IMR-90 (cell line): Measurements from ENCODE around the gene NFE2L2. TPM values are rescaled to one million over a fixed set of nuclear protein-coding genes. Genes with fewer than 3 reads are reported as not detected.

Experiments
- ATAC-seq: fragments of 200-7000 bp; cut with Tn5 transposase; 2 replicates; pipeline ENCODE4 v1.9.1; 2020; ENCODE audit warnings: low read depth, mild to moderate bottlenecking, moderate library complexity
- BruUV-seq: library from RNA; stranded (reverse); fragments of 400-500 nt; replicated peaks from 2 replicates; lab custom pipeline; 2021; lab: Mats Ljungman, UMichigan
- CTCF ChIA-PET: fragments of 300-600 bp; formaldehyde crosslinking; extraction: SDS; loops from one replicate; lab custom pipeline; 2021; ENCODE audit warnings: antibody characterized with exemption; lab: Yijun Ruan, JAX
- POLR2A ChIA-PET: fragments of 300-600 bp; sonication (Branson Sonifier 250); formaldehyde crosslinking; loops from one replicate; lab custom pipeline; 2022; ENCODE audit warnings: antibody characterized with exemption; ENCODE audit not compliant: unreplicated experiment; lab: Charles Lee
- DNase-seq: peaks from one replicate; pipeline ENCODE4 v3.0.0; 2013
- H2AFZ ChIP-seq: replicated peaks from 2 replicates; pipeline ENCODE3; 2013; ENCODE audit warnings: low read length, mild to moderate bottlenecking; ENCODE audit not compliant: poor library complexity
- H2AK5ac ChIP-seq: 2 replicates; pipeline ENCODE4 v1.6.1; 2013; ENCODE audit warnings: low read depth, low read length, inconsistent platforms
- H2AK9ac ChIP-seq: replicated peaks from 2 replicates; pipeline ENCODE3; 2013; ENCODE audit warnings: mild to moderate bottlenecking, low read depth, low read length, moderate library complexity; ENCODE audit not compliant: poor library complexity
- H2BK120ac ChIP-seq: 2 replicates; pipeline ENCODE4 v1.6.1; 2013; ENCODE audit warnings: low read depth, low read length, inconsistent platforms
- H2BK15ac ChIP-seq: 3 replicates; pipeline ENCODE4 v1.6.1; 2013; ENCODE audit warnings: low read depth, low read length, inconsistent platforms
- H2BK20ac ChIP-seq: 2 replicates; pipeline ENCODE4 v1.6.1; 2013; ENCODE audit warnings: low read depth, mild to moderate bottlenecking, inconsistent platforms, low read length, moderate library complexity
- H2BK5ac ChIP-seq: 2 replicates; pipeline ENCODE4 v1.6.1; 2013; ENCODE audit warnings: mild to moderate bottlenecking, low read depth, low read length, inconsistent platforms; ENCODE audit not compliant: poor library complexity, severe bottlenecking
- H3K14ac ChIP-seq: replicated peaks from 2 replicates; pipeline ENCODE4 v1.6.1; 2013; ENCODE audit warnings: low read depth, low read length, inconsistent platforms
- H3K18ac ChIP-seq: 2 replicates; pipeline ENCODE4 v1.6.1; 2013; ENCODE audit warnings: low read depth, low read length, control low read depth
- H3K23ac ChIP-seq: 2 replicates; pipeline ENCODE4 v1.6.1; 2013; ENCODE audit warnings: low read depth, low read length, inconsistent platforms
- H3K27ac ChIP-seq: 2 replicates; pipeline ENCODE4 v1.5.1; 2013; ENCODE audit warnings: mild to moderate bottlenecking, control low read depth, low read length; ENCODE audit not compliant: insufficient read depth
- H3K27me3 ChIP-seq: 2 replicates; pipeline ENCODE4 v1.6.1; 2013; ENCODE audit warnings: low read length; ENCODE audit not compliant: control insufficient read depth, insufficient read depth
- H3K36me3 ChIP-seq: 2 replicates; pipeline ENCODE4 v1.6.1; 2013; ENCODE audit warnings: low read length, mixed read lengths; ENCODE audit not compliant: control insufficient read depth, insufficient read depth
- H3K4ac ChIP-seq: 2 replicates; pipeline ENCODE4 v1.6.1; 2013; ENCODE audit warnings: low read depth, low read length, inconsistent platforms
- H3K4me1 ChIP-seq: 2 replicates; pipeline ENCODE4 v1.6.1; 2013; ENCODE audit warnings: low read length, mixed read lengths; ENCODE audit not compliant: control insufficient read depth, insufficient read depth
- H3K4me2 ChIP-seq: 2 replicates; pipeline ENCODE4 v1.6.1; 2013; ENCODE audit warnings: low read depth, mild to moderate bottlenecking, control low read depth, low read length, moderate library complexity
- H3K4me3 ChIP-seq: 2 replicates; pipeline ENCODE4 v1.5.1; 2013; ENCODE audit warnings: low read depth, mild to moderate bottlenecking, control low read depth, low read length, moderate library complexity; ENCODE audit not compliant: insufficient read depth
- H3K56ac ChIP-seq: 2 replicates; pipeline ENCODE4 v1.6.1; 2013; ENCODE audit warnings: low read length, inconsistent platforms; ENCODE audit not compliant: insufficient read depth; ENCODE audit errors: extremely low read depth
- H3K79me1 ChIP-seq, 2 experiments: 2 replicates each; pipeline ENCODE4 v1.6.1; 2013; ENCODE audit warnings: low read length in 2 of 2, inconsistent platforms in 1 of 2, low read depth in 1 of 2
- H3K9ac ChIP-seq: 2 replicates; pipeline ENCODE4 v1.6.1; 2013; ENCODE audit warnings: low read depth, low read length, control low read depth
- H3K9me1 ChIP-seq: 2 replicates; pipeline ENCODE4 v1.6.1; 2013; ENCODE audit warnings: low read length, inconsistent platforms; ENCODE audit not compliant: insufficient read depth
- H3K9me3 ChIP-seq: 2 replicates; pipeline ENCODE4 v1.6.1; 2013; ENCODE audit warnings: low read length; ENCODE audit not compliant: control insufficient read depth, insufficient read depth
- H4K20me1 ChIP-seq: 2 replicates; pipeline ENCODE4 v1.6.1; 2013; ENCODE audit warnings: low read length, inconsistent platforms; ENCODE audit not compliant: insufficient read depth
- H4K5ac ChIP-seq: 2 replicates; pipeline ENCODE4 v1.6.1; 2013; ENCODE audit warnings: mild to moderate bottlenecking, low read depth, low read length, control low read depth
- H4K8ac ChIP-seq, 2 experiments: 2 replicates each; pipeline ENCODE4 v1.6.1; 2013; ENCODE audit warnings: low read depth in 2 of 2, low read length in 2 of 2, control low read depth in 1 of 2, inconsistent platforms in 1 of 2
- H4K91ac ChIP-seq: 2 replicates; pipeline ENCODE4 v1.6.1; 2013; ENCODE audit warnings: low read depth, low read length, inconsistent platforms; ENCODE audit not compliant: insufficient read depth
- BHLHE40 ChIP-seq: fragments of 150-350 bp; IDR thresholded peaks from 2 replicates; pipeline ENCODE4 v1.6.1; 2016; ENCODE audit warnings: mild to moderate bottlenecking, low read depth, low read length
- FOS ChIP-seq: fragments of 150-350 bp; IDR thresholded peaks from 2 replicates; pipeline ENCODE4 v1.6.1; 2016; ENCODE audit warnings: low read depth, low read length
- MAZ ChIP-seq: IDR thresholded peaks from 2 replicates; pipeline ENCODE4 v1.6.1; 2012; ENCODE audit warnings: low read depth, mild to moderate bottlenecking, low read length, improper control_type of control experiment, moderate library complexity, borderline replicate concordance
- MXI1 ChIP-seq: IDR thresholded peaks from 2 replicates; pipeline ENCODE4 v1.6.1; 2012; ENCODE audit warnings: low read depth, mild to moderate bottlenecking, low read length, moderate library complexity, borderline replicate concordance
- NFE2L2 ChIP-seq: fragments of 150-350 bp; IDR thresholded peaks from 2 replicates; pipeline ENCODE4 v1.6.1; 2016; ENCODE audit warnings: low read depth, mild to moderate bottlenecking, low read length
- POLR2A ChIP-seq: IDR thresholded peaks from 2 replicates; pipeline ENCODE4 v1.6.1; 2012; ENCODE audit warnings: mild to moderate bottlenecking, low read depth, low read length
- RAD21 ChIP-seq: IDR thresholded peaks from 2 replicates; pipeline ENCODE4 v1.6.1; 2012; ENCODE audit warnings: low read length, improper control_type of control experiment
- RFX5 ChIP-seq: IDR thresholded peaks from 2 replicates; pipeline ENCODE4 v1.8.0; 2012; ENCODE audit warnings: low read depth, mild to moderate bottlenecking, low read length, moderate library complexity
- SMC3 ChIP-seq: fragments of 150-350 bp; IDR thresholded peaks from 2 replicates; pipeline ENCODE4 v1.6.1; 2016; ENCODE audit warnings: low read depth, mild to moderate bottlenecking, antibody characterized with exemption, low read length, moderate library complexity
- USF2 ChIP-seq: fragments of 150-350 bp; IDR thresholded peaks from 2 replicates; pipeline ENCODE4 v1.6.1; 2017; ENCODE audit warnings: mild to moderate bottlenecking, antibody characterized with exemption, low read length, low read depth
- WGBS, 2 experiments: methylation state at CpG; one replicate each; pipeline versions ENCODE4 v1.1.5 to v1.1.7; 2013; ENCODE audit warnings: missing lambda C conversion rate in 2 of 2; ENCODE audit not compliant: insufficient read length in 1 of 2; ENCODE audit errors: extremely low coverage in 2 of 2; 5-methylcytosine and 5-hydroxymethylcytosine counted together
- dilution Hi-C: fragments of 300-500 bp; cut with HindIII; formaldehyde crosslinking; loops from one replicate; pipeline ENCODE4 v1.14.3; 2018; ENCODE audit warnings: low sequenced_read_pairs; ENCODE audit not compliant: unreplicated experiment
- in situ Hi-C: fragments of 300-500 bp; cut with MboI; formaldehyde crosslinking; loops from 3 replicates; pipeline ENCODE4 v1.14.3; 2019; ENCODE audit warnings: low sequenced_read_pairs, inconsistent platforms, mixed read lengths
- intact Hi-C: fragments of 100-400 bp; cut with micrococcal nuclease; formaldehyde crosslinking; loops from 2 replicates; pipeline ENCODE4 v1.10.0; 2022
- polyA plus RNA-seq, 3 experiments: library from polyadenylated mRNA; depleted of rRNA; stranded (reverse); fragments of >200 nt; gene quantifications; 2 replicates each; pipeline ENCODE4 v1.2.3, GENCODE V29; 2012; ENCODE audit warnings: low replicate concordance in 1 of 3
- total RNA-seq: library from RNA; depleted of rRNA; stranded (reverse); fragments of >200 nt; gene quantifications from 2 replicates; pipeline ENCODE4 v1.2.3, GENCODE V29; 2012

The NFE2L2 gene
- total and polyA plus RNA-seq, 2 of the 4 experiments (the other 2 are of a cell fraction), result 72.7 to 83.5 TPM

GRCh38 chr2:177212106-177212890 lies 52.2 kb downstream of the NFE2L2 start, which contains the start of gene HNRNPA3:
HNRNPA3 (plus strand) TSS chr2:177212794; CDS start chr2:177212800, 6 bp downstream.
- Histone ChIP-seq H2BK120ac (peak within 1 kb of the TSS; percentile 66), H3K18ac (peak within 1 kb of the TSS; percentile 71), H2BK20ac (0 out of 2 replicates have a peak within 1 kb of the TSS, but pooled peaks have one; percentile 27), H3K56ac (peak within 1 kb of the TSS; percentile 98), H3K27ac (peak within 1 kb of the TSS; percentile 94), H3K9me1 (no peaks in the 10 kb centered on the region), H3K4me2 (peak within 1 kb of the TSS; percentile 97), H2AK9ac (peak within 1 kb of the TSS; percentile 98), H3K23ac (peak within 1 kb of the TSS; percentile 94), H2BK15ac (peak within 1 kb of the TSS; percentile 21; the same call in 1 of the 3 replicates), H4K20me1 (peaks cover 38% of the 10 kb centered on the region), H4K91ac (peak within 1 kb of the TSS; percentile 94), H3K4ac (peak within 1 kb of the TSS; percentile 95), H3K36me3 (peaks cover 16% of the 10 kb centered on the region), H3K27me3 (no peaks in the 10 kb centered on the region), H2BK5ac (peak within 1 kb of the TSS; percentile 91), H3K4me3 (peak within 1 kb of the TSS; percentile 74), H4K5ac (peak within 1 kb of the TSS; percentile 92), H3K9ac (peak within 1 kb of the TSS; percentile 94), H3K9me3 (no peaks in the 10 kb centered on the region), H3K79me1 (peaks cover 12 to 24% of the 10 kb centered on the region in 2 experiments), H2AFZ (peak within 1 kb of the TSS; percentile 91), H3K4me1 (no peaks in the 10 kb centered on the region; the same call in none of the 2 replicates), H3K14ac (peak within 1 kb of the TSS; percentile 98), H2AK5ac (peak within 1 kb of the TSS; percentile 89), H4K8ac (peak within 1 kb of the TSS; percentile 96 to 97)
- peak; percentile 99 for DNase-seq
- CTCF ChIA-PET, result interaction anchor here (0.6 to 1.1 kb wide), 2 partner anchors 48 to 124 kb away, joined by 3 read pairs; no protein-coding TSS in a partner anchor
- dilution Hi-C loops, result no loop called here
- 0% methylated on average over 6 of the region's 74 CpGs; no CpG with 5 or more reads in 1 of the 2 experiments for WGBS, 2 experiments
- in situ Hi-C loops, result no loop called here
- intact Hi-C loops, result loop anchor here (2.0 kb wide), 1 partner anchor 31 kb away; no protein-coding TSS in a partner anchor
- peak; percentile 92 for ATAC-seq
- TF ChIP-seq RAD21, result no peak
- TF ChIP-seq MXI1, result peak; percentile 56; the same call in 1 of the 2 replicates
- TF ChIP-seq NFE2L2, result no peak
- TF ChIP-seq FOS, result no peak
- peak; percentile 90 for TF ChIP-seq USF2
- TF ChIP-seq MAZ, result peak; percentile 66; the same call in 1 of the 2 replicates
- TF ChIP-seq SMC3, result no peak
- peak; percentile 95 for TF ChIP-seq POLR2A
- TF ChIP-seq BHLHE40, result peak; percentile 57; the same call in 1 of the 2 replicates
- peak; percentile 57; the same call in 1 of the 2 replicates for TF ChIP-seq RFX5
- TSS peak; percentile 97 for BruUV-seq
- POLR2A ChIA-PET, result interaction anchor here (0.6 to 1.5 kb wide), 2 partner anchors 16 to 1075 kb away, joined by 5 to 6 read pairs; no protein-coding TSS in a partner anchor
